SK-N-SH treated with all-trans-retinoic acid at 6 μM for 48 hours (cell line): ENCODE data around the gene JAKMIP1.
A peak's percentile ranks its signal among the peaks of the same experiment; 100 is the strongest.

Source experiments
- ATAC-seq: fragments of 200-7000 bp; cut with Tn5 transposase; 3 replicates; pipeline ENCODE4 v1.9.1; 2020; ENCODE audit warnings: mild to moderate bottlenecking, moderate library complexity
- BACH2 ChIP-seq: fragments of 250-450 bp; sonication (Bioruptor Pico); IDR thresholded peaks from 2 replicates; pipeline ENCODE4 v1.9.0; 2021; ENCODE audit warnings: mild to moderate bottlenecking, borderline replicate concordance
- CREB5 ChIP-seq: fragments of 250-450 bp; sonication (Bioruptor Pico); IDR thresholded peaks from 2 replicates; pipeline ENCODE4 v1.5.1; 2020; ENCODE audit warnings: low read depth, mild to moderate bottlenecking, moderate library complexity
- CSDC2 ChIP-seq: fragments of 250-450 bp; sonication (Bioruptor Pico); IDR thresholded peaks from 2 replicates; pipeline ENCODE4 v1.5.0; 2020; ENCODE audit warnings: mild to moderate bottlenecking, moderate library complexity
- CSRNP3 ChIP-seq: fragments of 250-450 bp; sonication (Bioruptor Pico); IDR thresholded peaks from 2 replicates; pipeline ENCODE4 v1.5.1; 2021; ENCODE audit warnings: mild to moderate bottlenecking, moderate library complexity
- ESRRG ChIP-seq: fragments of 250-450 bp; sonication (Bioruptor Pico); IDR thresholded peaks from 2 replicates; pipeline ENCODE4 v1.6.1; 2021; ENCODE audit warnings: mild to moderate bottlenecking
- GLIS3 ChIP-seq: fragments of 250-450 bp; sonication (Bioruptor Pico); IDR thresholded peaks from 2 replicates; pipeline ENCODE4 v1.5.0; 2020; ENCODE audit warnings: mild to moderate bottlenecking, moderate library complexity
- ISL1 ChIP-seq: fragments of 250-450 bp; sonication (Bioruptor Pico); IDR thresholded peaks from 2 replicates; pipeline ENCODE4 v2.1.2; 2022; ENCODE audit warnings: mild to moderate bottlenecking, moderate library complexity
- OSR1 ChIP-seq: fragments of 250-450 bp; sonication (Bioruptor Pico); IDR thresholded peaks from 2 replicates; pipeline ENCODE4 v1.8.0; 2022; ENCODE audit warnings: moderate library complexity, mild to moderate bottlenecking, inconsistent platforms
- POU6F1 ChIP-seq: fragments of 250-450 bp; sonication (Bioruptor Pico); IDR thresholded peaks from 2 replicates; pipeline ENCODE4 v1.8.0; 2021; ENCODE audit warnings: low read depth, mild to moderate bottlenecking, moderate library complexity, borderline replicate concordance
- PPARA ChIP-seq: fragments of 250-450 bp; sonication (Bioruptor Pico); IDR thresholded peaks from 2 replicates; pipeline ENCODE4 v1.5.0; 2020; ENCODE audit warnings: mild to moderate bottlenecking, borderline replicate concordance
- SNAI2 ChIP-seq: fragments of 250-450 bp; sonication (Bioruptor Pico); IDR thresholded peaks from 2 replicates; pipeline ENCODE4 v1.5.0; 2020; ENCODE audit warnings: mild to moderate bottlenecking, moderate library complexity
- TCF4 ChIP-seq: fragments of 250-450 bp; sonication (Bioruptor Pico); IDR thresholded peaks from 2 replicates; pipeline ENCODE4 v1.8.0; 2021; ENCODE audit warnings: mild to moderate bottlenecking, moderate library complexity, borderline replicate concordance
- TSHZ2 ChIP-seq: fragments of 250-450 bp; sonication (Bioruptor Pico); IDR thresholded peaks from 2 replicates; pipeline ENCODE4 v1.5.0; 2020; ENCODE audit warnings: mild to moderate bottlenecking, moderate library complexity
- ZC3H10 ChIP-seq: fragments of 250-450 bp; sonication (Bioruptor Pico); IDR thresholded peaks from 2 replicates; pipeline ENCODE4 v1.5.1; 2021; ENCODE audit warnings: mild to moderate bottlenecking, moderate library complexity
- ZFP3 ChIP-seq: fragments of 250-450 bp; sonication (Bioruptor Pico); IDR thresholded peaks from 2 replicates; pipeline ENCODE4 v1.5.0; 2020; ENCODE audit warnings: mild to moderate bottlenecking, moderate library complexity
- ZFP30 ChIP-seq: fragments of 450-650 bp; formaldehyde crosslinking; IDR thresholded peaks from 2 replicates; pipeline ENCODE4 v1.5.0; 2022; ENCODE audit warnings: mild to moderate bottlenecking, moderate library complexity
- ZNF565 ChIP-seq: fragments of 450-650 bp; formaldehyde crosslinking; conservative IDR thresholded peaks from 2 replicates; pipeline ENCODE4 v1.5.0; 2020; ENCODE audit warnings: low read depth, mild to moderate bottlenecking, moderate library complexity
- ZNF70 ChIP-seq: fragments of 450-650 bp; formaldehyde crosslinking; IDR thresholded peaks from 2 replicates; pipeline ENCODE4 v1.5.0; 2020; ENCODE audit warnings: mild to moderate bottlenecking, moderate library complexity
- ZNF8 ChIP-seq: fragments of 450-650 bp; formaldehyde crosslinking; IDR thresholded peaks from 2 replicates; pipeline ENCODE4 v1.5.0; 2020; ENCODE audit warnings: mild to moderate bottlenecking, moderate library complexity
- TF ChIP-seq, protein P1 (sequence below): fragments of 250-450 bp; sonication (Bioruptor Pico); IDR thresholded peaks from 2 replicates; pipeline ENCODE4 v1.8.0; 2020; ENCODE audit warnings: mild to moderate bottlenecking, moderate library complexity, borderline replicate concordance

The JAKMIP1 gene

DNA sequence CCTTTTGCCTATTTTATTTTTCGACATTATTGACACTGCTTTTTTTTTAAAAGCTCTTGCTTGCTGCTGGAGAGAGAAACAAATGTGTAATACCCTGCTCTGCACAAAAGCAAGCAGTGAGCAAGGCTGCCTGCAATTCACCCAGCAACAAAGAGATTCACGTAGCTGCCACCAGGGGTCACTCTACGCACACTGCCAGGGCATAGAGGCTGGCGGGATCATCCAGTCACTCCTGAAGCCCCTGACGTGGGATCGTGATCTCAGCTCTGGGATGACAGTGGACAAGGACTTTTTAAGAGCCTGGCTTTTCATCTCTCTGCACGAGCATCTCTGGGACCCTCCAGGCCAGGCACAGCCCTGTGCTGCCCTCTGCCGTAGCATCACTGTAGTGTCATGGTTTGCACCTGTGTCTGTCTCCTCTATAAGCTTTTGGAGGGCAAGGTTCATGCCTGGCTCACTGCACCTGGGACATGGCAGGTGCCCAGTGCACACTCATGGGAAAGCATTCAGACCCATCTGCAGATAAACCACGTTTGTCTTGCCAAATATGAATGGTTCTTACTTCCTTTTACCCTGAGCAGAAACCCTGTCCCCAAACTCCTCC, 201.9 kb downstream of the JAKMIP1 start:
- TF ChIP-seq ZNF8 (no peak), POU6F1 (no peak), ZC3H10 (CRISPR knock-in tag) (no peak), PPARA (CRISPR knock-in tag) (no peak), ZFP3 (CRISPR knock-in tag) (no peak), CSRNP3 (CRISPR knock-in tag) (no peak), OSR1 (CRISPR knock-in tag) (no peak), GLIS3 (CRISPR knock-in tag) (no peak), SNAI2 (CRISPR knock-in tag) (no peak), ISL1 (CRISPR knock-in tag) (no peak)
- TF ChIP-seq, all 23 proteins: peak for 0
- ATAC-seq, result peak; percentile 70

- no peak for TF ChIP-seq OSR1 (CRISPR knock-in tag)
- no peak for TF ChIP-seq ESRRG (CRISPR knock-in tag)
- no peak for TF ChIP-seq SNAI2 (CRISPR knock-in tag)
- TF ChIP-seq ZNF565, result no peak
- TF ChIP-seq BACH2 (CRISPR knock-in tag), result no peak
- no peak for TF ChIP-seq ZFP3 (CRISPR knock-in tag)
- TF ChIP-seq ZC3H10 (CRISPR knock-in tag), result no peak
- TF ChIP-seq PPARA (CRISPR knock-in tag), result no peak
- TF ChIP-seq GLIS3 (CRISPR knock-in tag), result no peak
- TF ChIP-seq ZFP30 (CRISPR knock-in tag), result no peak
- TF ChIP-seq, protein P1, sequence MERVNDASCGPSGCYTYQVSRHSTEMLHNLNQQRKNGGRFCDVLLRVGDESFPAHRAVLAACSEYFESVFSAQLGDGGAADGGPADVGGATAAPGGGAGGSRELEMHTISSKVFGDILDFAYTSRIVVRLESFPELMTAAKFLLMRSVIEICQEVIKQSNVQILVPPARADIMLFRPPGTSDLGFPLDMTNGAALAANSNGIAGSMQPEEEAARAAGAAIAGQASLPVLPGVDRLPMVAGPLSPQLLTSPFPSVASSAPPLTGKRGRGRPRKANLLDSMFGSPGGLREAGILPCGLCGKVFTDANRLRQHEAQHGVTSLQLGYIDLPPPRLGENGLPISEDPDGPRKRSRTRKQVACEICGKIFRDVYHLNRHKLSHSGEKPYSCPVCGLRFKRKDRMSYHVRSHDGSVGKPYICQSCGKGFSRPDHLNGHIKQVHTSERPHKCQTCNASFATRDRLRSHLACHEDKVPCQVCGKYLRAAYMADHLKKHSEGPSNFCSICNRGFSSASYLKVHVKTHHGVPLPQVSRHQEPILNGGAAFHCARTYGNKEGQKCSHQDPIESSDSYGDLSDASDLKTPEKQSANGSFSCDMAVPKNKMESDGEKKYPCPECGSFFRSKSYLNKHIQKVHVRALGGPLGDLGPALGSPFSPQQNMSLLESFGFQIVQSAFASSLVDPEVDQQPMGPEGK, result no peak
- TF ChIP-seq TSHZ2 (CRISPR knock-in tag), result no peak
- no peak for TF ChIP-seq CSDC2 (CRISPR knock-in tag)
- no peak for ATAC-seq
Observed at GRCh38 chr4:5996641-5997040, 203.7 kb downstream of the JAKMIP1 start.

DNA sequence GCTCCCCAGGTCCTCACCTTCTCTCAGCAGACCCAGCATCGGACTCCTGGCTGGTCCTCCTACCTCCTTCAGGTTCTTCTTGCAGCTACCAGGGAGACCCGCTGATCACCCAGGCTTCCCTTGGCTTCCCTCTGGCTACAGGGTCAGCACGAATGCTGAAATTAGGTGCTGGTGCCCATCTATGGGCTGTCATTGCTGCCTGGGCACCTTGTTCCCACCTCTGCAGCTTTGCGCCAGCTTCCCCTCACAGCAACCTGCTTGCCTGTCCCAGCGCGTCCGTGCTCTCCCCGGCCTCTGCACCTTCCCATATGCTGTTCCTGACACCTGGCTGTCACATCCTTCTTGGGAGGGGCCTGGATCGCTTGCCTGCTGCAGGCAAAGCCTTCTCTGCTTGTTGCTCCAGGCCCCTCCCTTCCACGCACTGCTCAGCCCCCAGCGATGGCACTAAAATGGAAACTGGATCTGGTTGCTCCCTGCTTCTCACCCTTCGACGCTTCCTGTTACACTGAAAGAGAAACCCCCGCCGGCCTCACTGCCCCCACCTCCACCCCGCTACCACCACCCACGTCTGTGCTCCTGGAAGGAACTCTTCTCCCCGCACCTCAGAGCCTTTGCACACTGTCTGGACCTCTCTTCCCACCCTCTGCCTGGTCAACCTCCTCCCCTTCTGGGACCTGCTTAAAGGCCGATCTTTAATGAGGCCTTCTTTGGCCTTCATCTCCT, 204.3 kb downstream of the JAKMIP1 start:
- ATAC-seq, result no peak
- TF ChIP-seq CSDC2 (CRISPR knock-in tag), result no peak
- TF ChIP-seq ZNF565, result no peak
- TF ChIP-seq CREB5 (CRISPR knock-in tag), result no peak
- TF ChIP-seq ZNF70 (CRISPR knock-in tag), result no peak
- no peak for TF ChIP-seq ZFP30 (CRISPR knock-in tag)
- no peak for TF ChIP-seq ESRRG (CRISPR knock-in tag)
- TF ChIP-seq TSHZ2 (CRISPR knock-in tag), result no peak
- no peak for TF ChIP-seq POU6F1
- TF ChIP-seq SNAI2 (CRISPR knock-in tag), result no peak
- TF ChIP-seq, protein P1, result no peak
- no peak for TF ChIP-seq TCF4 (CRISPR knock-in tag)
